HG03571 (cell line): ENCODE measurements around the gene P2RX3.

Experiments used
- ATAC-seq: cut with Tn5 transposase; IDR thresholded peaks from one replicate; pipeline ENCODE4 v1.9.1; 2021; ENCODE audit not compliant: unreplicated experiment

Gene P2RX3

DNA sequence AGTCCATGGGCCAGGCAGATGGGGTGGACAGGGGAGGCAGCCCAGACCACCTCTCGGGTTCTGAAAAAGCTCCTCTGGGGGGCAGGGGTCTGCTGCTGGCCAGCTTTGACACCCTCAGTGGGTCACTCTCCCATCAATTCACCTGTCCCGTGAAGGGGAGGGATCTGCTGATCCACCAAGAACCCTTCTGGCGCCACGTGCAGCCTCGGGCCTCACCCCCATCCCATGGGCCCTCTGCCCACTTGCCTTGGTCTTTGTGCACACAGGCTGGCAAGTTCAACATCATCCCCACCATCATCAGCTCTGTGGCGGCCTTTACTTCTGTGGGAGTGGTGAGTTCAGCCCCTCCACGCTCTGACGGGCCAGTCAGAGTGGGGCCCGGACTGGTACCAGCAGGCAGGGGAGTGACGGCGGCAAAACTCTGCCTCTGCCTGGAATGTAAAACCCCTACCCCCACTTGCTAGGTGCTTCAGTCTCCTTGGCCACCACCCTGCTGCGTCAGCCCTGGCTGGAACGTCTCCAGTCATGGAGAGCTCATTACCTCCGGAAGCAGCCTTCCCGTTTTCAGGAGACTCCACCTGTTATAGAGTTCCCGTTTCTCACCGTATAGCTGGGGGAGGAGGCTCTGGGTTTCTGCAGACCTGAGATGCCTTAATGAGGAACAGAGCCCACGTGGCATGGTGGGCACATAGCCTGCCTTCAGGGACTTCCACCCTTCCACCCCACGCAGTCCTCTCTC is 30.1 kb downstream of the P2RX3 start:
- ATAC-seq, result no peak

GRCh38 chr11:57368845-57369232 is 30.7 kb downstream of the P2RX3 start:
- no peak for ATAC-seq

DNA sequence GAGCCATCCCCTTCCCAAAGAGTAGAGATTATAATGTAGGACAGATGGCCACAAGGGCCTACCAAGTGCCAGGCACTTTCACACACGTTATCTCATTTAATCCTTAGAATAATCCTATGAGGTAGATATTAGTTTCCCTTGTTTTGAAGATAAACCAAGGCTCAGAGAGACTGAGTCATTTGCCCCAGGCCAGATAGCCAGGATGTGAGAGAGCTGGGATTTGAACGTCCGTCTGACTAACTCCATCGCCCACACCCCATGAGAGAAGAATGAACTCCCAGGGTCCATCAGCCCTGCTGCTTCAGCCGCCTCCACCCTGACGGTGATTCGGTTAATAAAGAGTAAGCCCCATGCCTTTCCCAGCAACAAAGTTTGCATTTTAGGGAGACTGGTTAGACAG is 32.1 kb downstream of the P2RX3 start:
- ATAC-seq, result no peak

DNA sequence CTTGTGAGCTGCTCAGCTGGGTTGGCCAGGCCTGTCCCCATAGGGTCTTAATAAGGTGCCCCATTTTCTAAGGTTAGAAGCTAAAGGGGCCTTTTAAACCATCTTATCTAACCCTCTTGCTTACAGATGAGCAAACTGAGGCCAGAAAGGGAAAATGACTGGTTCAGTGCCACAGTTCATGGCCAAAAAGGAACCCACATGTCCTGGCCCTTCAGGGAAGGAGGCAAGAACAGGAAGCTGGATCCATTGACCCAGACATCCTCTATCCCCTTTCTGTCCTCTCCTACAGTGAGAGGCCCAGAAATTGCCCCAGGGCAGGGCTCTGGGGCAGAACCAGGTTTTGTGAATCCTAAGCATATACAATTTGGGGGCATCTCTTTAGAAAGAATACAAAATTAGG is 32.8 kb downstream of the P2RX3 start:
- no peak for ATAC-seq

DNA sequence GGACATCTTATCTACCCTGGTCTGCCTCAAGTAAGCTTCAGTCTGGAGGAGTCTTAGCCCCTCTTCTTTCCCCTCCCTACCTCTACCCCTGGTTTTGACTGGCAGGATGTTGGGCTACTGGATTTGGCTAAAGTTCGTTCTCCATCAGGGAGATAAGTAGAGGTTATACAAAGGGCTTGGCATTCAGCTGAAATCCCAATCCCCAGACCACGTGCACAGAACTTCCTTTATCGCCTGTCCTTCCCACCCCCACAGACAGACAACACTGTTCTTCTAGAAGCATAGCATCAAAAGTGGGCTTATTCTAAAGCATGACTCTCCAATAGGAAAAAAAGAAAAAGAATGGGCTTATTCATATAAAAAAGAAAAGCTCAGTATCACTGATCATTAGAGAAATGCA is 35.0 kb downstream of the P2RX3 start:
- no peak for ATAC-seq

- no peak for ATAC-seq
Observed at GRCh38 chr11:57374966-57375365, 36.8 kb downstream of the P2RX3 start.

DNA sequence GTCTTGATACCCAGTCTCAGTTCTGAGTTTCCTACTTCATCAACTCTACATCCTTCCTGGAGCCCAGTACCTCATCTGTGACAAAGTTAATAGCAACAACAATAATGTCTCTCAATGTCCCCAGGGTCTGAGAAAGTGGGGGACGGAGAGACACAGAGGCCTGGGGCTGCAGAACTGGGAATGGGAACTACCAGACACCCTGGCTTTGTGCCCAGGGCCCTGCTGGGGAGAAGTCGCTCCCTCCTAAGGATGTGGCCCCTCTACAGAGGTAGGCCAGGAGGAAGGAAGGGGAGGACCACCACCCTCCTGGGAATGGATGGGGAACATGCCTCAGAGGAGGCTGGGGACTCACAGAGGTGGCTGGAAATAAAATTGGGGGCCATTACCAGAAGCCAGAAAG is 37.3 kb downstream of the P2RX3 start:
- ATAC-seq, result no peak

- no peak for ATAC-seq
Observed at GRCh38 chr11:57376095-57377090, 38.2 kb downstream of the P2RX3 start.

DNA sequence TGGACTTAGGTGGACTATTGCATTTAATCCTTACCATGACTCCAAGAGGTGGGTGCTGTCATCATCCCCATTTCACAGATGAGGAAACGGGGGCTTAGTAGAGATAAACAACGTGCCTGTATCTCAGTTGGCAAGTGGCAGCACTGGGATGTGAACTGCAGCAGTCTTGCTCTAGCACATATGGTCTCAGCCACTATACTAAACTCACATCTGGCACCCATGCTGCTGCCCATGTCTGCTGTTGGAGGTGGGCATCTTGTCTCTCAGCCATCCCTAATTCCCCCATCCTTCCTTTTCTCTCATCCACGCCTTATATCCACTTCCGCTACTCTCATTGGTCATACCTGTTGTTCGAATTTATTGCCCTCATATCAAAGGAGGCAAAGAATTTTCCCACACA is 39.0 kb downstream of the P2RX3 start:
- ATAC-seq, result no peak

- no peak for ATAC-seq
Observed at GRCh38 chr11:57378186-57378585, 40.0 kb downstream of the P2RX3 start.

DNA sequence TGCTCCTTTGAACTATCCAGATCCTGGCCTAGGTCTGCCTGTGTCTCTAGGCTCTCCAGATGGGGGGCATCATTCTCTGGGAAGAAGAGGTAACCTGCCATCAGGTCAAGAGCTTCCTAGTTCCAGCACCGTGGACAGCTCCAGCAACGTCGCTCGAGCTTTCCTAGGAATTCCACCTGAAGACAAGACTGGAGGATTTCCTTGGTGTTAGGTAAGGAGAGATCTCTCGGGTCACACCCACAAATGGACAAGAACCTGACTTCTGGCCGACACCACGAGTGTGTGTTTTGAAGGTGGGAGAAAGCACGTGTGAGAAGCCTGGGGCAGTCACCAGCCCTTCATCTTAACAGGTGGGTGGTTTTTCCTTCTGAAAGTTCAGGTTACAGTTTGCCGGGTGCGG is 41.6 kb downstream of the P2RX3 start:
- no peak for ATAC-seq

GRCh38 chr11:57380975-57381374 is 42.8 kb downstream of the P2RX3 start, which contains the start of gene PRG3:
Gene PRG3 (minus strand): TSS chr11:57381150. CDS start chr11:57380708, 442 bp downstream.
- ATAC-seq, result no peak

GRCh38 chr11:57386178-57386940 is 48.2 kb downstream of the P2RX3 start:
- ATAC-seq, result no peak

DNA sequence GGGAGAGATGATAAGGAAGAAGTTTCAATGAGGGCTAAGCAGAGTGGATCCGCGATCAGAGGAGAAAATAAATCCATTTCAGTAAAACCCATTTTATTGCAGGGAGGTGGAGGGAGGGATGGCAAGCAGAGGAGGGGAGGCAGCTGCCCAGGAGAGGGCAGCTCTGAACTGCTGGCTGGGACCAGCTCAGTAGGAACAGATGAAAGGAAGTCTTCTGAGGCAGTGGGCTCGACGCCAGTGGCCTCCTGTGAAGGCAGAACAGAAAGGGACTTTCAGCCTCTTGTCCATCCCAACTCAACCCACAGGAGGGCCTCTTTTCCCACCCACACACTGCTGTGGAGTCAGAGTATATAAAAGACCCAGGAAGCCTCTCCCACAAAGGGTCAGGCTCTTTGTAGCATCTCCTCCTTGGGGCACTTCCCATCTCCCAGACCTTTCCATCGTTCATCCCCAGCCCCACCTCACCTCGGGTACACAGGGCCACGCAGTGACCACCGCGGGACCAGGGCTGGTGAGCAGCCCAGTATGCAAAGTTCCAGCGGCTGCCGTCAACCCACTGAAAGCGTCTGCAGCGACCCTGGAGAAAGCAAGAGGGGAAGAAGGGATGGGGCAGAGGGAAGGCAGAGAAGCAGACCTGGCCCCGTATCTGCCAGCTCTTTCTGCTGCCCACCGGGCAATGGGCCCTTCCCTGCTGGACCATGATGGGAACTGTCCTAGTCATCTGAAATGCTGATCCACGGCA is 49.3 kb downstream of the P2RX3 start:
- ATAC-seq, result no peak

DNA sequence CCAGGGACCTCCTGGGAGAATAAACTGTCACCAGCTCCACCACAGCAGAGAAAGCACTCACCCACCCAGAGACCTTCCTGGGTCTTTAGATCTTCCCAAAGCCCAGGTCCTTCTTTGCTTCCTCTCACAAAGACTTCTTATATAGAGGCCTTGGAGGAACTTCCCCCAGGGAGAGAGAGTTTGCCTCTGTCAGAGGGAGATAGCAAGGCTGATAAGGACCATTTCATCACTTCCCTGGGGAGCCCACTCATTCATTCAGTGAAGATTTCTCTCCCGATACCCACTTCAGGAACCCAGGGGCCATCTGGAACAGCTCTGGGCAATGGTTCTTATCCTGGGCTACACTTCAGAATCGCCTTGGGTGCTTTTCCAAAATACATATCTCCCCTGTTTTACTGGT is 52.4 kb downstream of the P2RX3 start, which contains the start of gene PRG2:
TSS of gene PRG2 (minus strand) at position 116 of the 400 bp plus-strand sequence. CDS start 706 bp downstream, outside the sequence.
- ATAC-seq, result no peak

DNA sequence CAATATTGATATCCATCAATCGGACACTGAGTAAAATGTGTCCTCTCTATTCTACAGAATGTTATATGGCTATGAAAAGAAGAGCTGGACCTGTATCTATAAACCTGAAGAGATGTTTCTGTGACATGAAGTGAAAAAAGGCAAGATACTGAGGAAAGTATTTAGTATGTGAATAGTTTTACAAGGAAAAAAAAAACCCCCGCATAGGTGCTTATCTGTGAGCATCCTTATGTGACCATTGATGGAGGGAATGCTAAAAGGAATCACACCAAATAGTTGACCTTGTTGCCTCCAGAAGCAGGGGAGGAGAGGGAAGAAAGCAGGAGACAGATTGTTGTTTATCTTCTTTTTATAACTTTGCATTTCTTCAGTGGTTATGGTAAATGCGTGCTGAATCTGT is 53.0 kb downstream of the P2RX3 start:
- no peak for ATAC-seq

DNA sequence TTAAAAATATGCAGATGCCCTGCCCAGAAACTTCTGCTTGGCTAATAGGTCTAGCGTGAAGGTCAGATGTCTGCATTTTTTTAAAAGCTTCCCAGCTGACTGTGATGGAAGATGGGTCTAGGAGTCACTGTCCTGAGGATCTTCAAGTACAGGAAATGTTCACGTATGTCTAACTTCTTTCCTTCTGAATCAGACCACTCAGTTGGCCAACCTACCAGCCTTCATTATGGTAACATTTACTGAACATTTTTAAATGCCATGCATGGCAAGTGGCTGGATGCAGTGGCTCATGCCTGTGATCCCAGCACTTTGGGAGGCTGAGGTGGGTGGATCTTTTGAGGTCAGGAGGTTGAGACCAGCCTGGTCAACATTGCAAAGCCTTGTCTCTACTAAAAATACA is 53.4 kb downstream of the P2RX3 start:
- no peak for ATAC-seq

GRCh38 chr11:57392066-57392762 is 54.1 kb downstream of the P2RX3 start:
- ATAC-seq, result no peak

GRCh38 chr11:57392763-57393105 is 54.6 kb downstream of the P2RX3 start:
- no peak for ATAC-seq
